ENCODE measurements around the gene TM7SF3. TPM values are rescaled to one million over a fixed set of nuclear protein-coding genes. Genes with fewer than 3 reads are reported as not detected.

The TM7SF3 gene
- total and polyA plus RNA-seq, 2 donors (not counting 3 experiments of a cell fraction or from before 2014, with no cell fraction given): 54.8 to 70.7 TPM

- no peak overlapping the region for H3K4me3 ChIP-seq (replicated peaks in 1 of 3; ENCODE audit: insufficient read depth in 1 of 3, low read depth in 1 of 3, low read length in 3 of 3)
- no peak overlapping the region for H3K27ac ChIP-seq (ENCODE audit: insufficient read depth, low read depth, low read length)
- H3K79me2 ChIP-seq (ENCODE audit: control insufficient read depth, insufficient read depth, low read length): peaks cover 31% of the 10 kb centered on the region
- CTCF ChIA-PET: interaction anchor here (1.4 to 3.1 kb wide), 2 partner anchors 10 to 280 kb away, joined by 6 to 14 read pairs; no protein-coding TSS in a partner anchor
- no peak overlapping the region for H3K4me2 ChIP-seq (ENCODE audit: insufficient read depth, low read length)
- no peaks in the 10 kb centered on the region for H4K20me1 ChIP-seq (replicated peaks; ENCODE audit: control insufficient read depth, extremely low read depth, insufficient read depth, low read length)
- no peak overlapping the region for H3K9ac ChIP-seq (replicated peaks; ENCODE audit: extremely low read depth, insufficient read depth, low read length)
- no peaks in the 10 kb centered on the region for H3K9me1 ChIP-seq (replicated peaks; ENCODE audit: control insufficient read depth, extremely low read depth, insufficient read depth, low read length)
- peaks cover 5% of the 10 kb centered on the region for H3K4me1 ChIP-seq (ENCODE audit: control insufficient read depth, extremely low read depth, insufficient read depth, low read length)
- FAIRE-seq (no peak), DNase-seq (ENCODE audit: low read depth, low spot score) (no peak)
- BruUV-seq (replicated peaks): no TSS peak
- no peaks in the 10 kb centered on the region for H3K9me3 ChIP-seq (replicated peaks; ENCODE audit: control insufficient read depth, insufficient read depth, low read length)
- POLR2A ChIA-PET: no interaction called here
- dilution Hi-C loops (cut with MboI; ENCODE audit: extremely low pct_ligation_motif_present, low sequenced_read_pairs): no loop called here
- TF ChIP-seq CTCF (IDR thresholded peaks at IDR 0.05; ENCODE audit: extremely low read depth in 1 of 2, insufficient read depth in 1 of 2, low read depth in 1 of 2, low read length in 2 of 2) (no peak), EZH2 (IDR thresholded peaks at IDR 0.05; ENCODE audit: borderline replicate concordance, low read depth, low read length, severe bottlenecking) (no peak), GATA2 (IDR thresholded peaks at IDR 0.05; ENCODE audit: insufficient read depth, insufficient read length, low read depth, low read length) (no peak), POLR2A (IDR thresholded peaks at IDR 0.05; ENCODE audit: low read depth, low read length) (no peak), FOS (IDR thresholded peaks at IDR 0.05; ENCODE audit: borderline replicate concordance, insufficient read depth, low read length) (no peak), JUN (IDR thresholded peaks at IDR 0.05; ENCODE audit: borderline replicate concordance, insufficient read depth, insufficient read length, low read depth) (no peak), MYC (IDR thresholded peaks at IDR 0.05; ENCODE audit: low read depth, low read length) (no peak), MAX (IDR thresholded peaks at IDR 0.05; ENCODE audit: insufficient read depth, insufficient read length) (no peak), POLR2AphosphoS5 (IDR thresholded peaks at IDR 0.05; ENCODE audit: insufficient read depth, low read depth, low read length) (no peak)
- peaks cover 8 to 11% of the 10 kb centered on the region in 2 experiments for H3K36me3 ChIP-seq (ENCODE audit: control insufficient read depth in 2 of 2, extremely low read depth in 1 of 2, insufficient read depth in 2 of 2, low read length in 2 of 2)
- no peaks in the 10 kb centered on the region for H3K27me3 ChIP-seq (ENCODE audit: control insufficient read depth in 2 of 2, insufficient read depth in 2 of 2, low read length in 2 of 2)
- intact Hi-C loops (cut with micrococcal nuclease): no loop called here
- H2AFZ ChIP-seq (ENCODE audit: low read depth, low read length): no peak overlapping the region
Observed at GRCh38 chr12:27026257-27026656, 12.1 kb upstream of the TM7SF3 start.

Data from endothelial cell of umbilical vein (primary cell).